Kidney epithelial cell (primary cell): ENCODE results near the gene RBP5. TPM values are rescaled to one million over a fixed set of nuclear protein-coding genes. Genes with fewer than 3 reads are reported as not detected.

Experiments
- DNase-seq: peaks from one replicate; pipeline ENCODE4 v3.0.0-alpha.2; 2010; ENCODE audit warnings: low read depth
- H3K27me3 ChIP-seq: 2 replicates; pipeline ENCODE4 v1.6.0; 2011; ENCODE audit warnings: low read length; ENCODE audit not compliant: control insufficient read depth, insufficient read depth
- H3K36me3 ChIP-seq: 2 replicates; pipeline ENCODE4 v1.5.1; 2011; ENCODE audit warnings: low read length; ENCODE audit not compliant: control insufficient read depth, insufficient read depth
- H3K4me3 ChIP-seq: 2 replicates; pipeline ENCODE4 v1.5.1; 2011; ENCODE audit warnings: low read depth, mild to moderate bottlenecking, control low read depth, low read length
- CTCF ChIP-seq: IDR thresholded peaks from 2 replicates; pipeline ENCODE4 v1.5.1; 2011; ENCODE audit warnings: mild to moderate bottlenecking, moderate library complexity, low read length, control low read depth, inconsistent platforms; ENCODE audit not compliant: insufficient read depth, poor library complexity, severe bottlenecking
- total RNA-seq: library from RNA; depleted of rRNA; stranded (reverse); fragments of >200 nt; gene quantifications from 2 replicates; pipeline ENCODE4 v1.2.3, GENCODE V29; 2015

RBP5 gene
- total RNA-seq, 1 donor from 2014 or later, result not detected

DNA sequence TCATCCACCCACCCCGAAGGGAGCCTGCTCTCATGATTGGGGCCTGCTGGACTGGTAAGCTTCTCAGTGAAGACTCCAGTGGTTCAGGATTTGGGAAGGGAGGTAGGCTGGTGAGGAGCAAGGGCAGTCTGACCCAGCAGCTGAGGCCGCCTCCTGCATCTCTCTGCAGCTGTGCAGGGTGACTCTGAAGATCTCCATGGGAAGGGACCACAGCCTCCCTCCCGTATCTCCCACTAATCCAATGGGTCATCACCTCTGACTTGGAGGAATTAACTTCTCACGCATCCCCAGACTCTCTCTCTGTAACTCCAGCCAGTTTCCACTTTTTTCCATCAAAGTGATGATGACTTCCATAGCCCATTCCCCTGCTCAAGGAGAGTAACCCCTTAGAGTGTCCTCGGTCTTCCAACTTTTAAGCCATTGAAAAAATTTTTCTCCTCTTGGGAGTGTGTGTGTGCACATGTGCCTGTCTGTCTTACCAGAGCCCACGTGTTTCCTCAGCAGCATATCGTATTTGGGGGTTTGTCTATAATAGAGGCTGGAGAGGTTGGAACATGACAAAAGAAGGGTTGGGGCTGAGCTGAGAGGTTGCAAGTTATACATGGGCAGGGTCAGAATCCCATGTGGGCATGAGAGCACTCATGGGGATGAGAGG lies 12.8 kb upstream of the RBP5 start:
- no peak for DNase-seq
- H3K36me3 ChIP-seq, result no peaks in the 10 kb centered on the region
- TF ChIP-seq CTCF, result no peak
- no peak overlapping the region for H3K4me3 ChIP-seq
- no peaks in the 10 kb centered on the region for H3K27me3 ChIP-seq

GRCh38 chr12:7139200-7139599 lies 10.5 kb upstream of the RBP5 start:
- no peaks in the 10 kb centered on the region for H3K36me3 ChIP-seq
- TF ChIP-seq CTCF, result no peak
- DNase-seq, result no peak
- no peaks in the 10 kb centered on the region for H3K27me3 ChIP-seq
- no peak overlapping the region for H3K4me3 ChIP-seq

GRCh38 chr12:7137908-7138307 lies 9.2 kb upstream of the RBP5 start:
- DNase-seq, result no peak
- TF ChIP-seq CTCF, result no peak
- no peak overlapping the region for H3K4me3 ChIP-seq
- H3K36me3 ChIP-seq, result no peaks in the 10 kb centered on the region
- H3K27me3 ChIP-seq, result no peaks in the 10 kb centered on the region

- no peak for TF ChIP-seq CTCF
- DNase-seq, result no peak
- no peaks in the 10 kb centered on the region for H3K27me3 ChIP-seq
- H3K36me3 ChIP-seq, result no peaks in the 10 kb centered on the region
- no peak overlapping the region for H3K4me3 ChIP-seq
Observed at GRCh38 chr12:7136676-7137075, 8.0 kb upstream of the RBP5 start.

- TF ChIP-seq CTCF, result no peak
- Histone ChIP-seq H3K4me3 (no peak overlapping the region), H3K36me3 (no peaks in the 10 kb centered on the region), H3K27me3 (no peaks in the 10 kb centered on the region)
- no peak for DNase-seq
Observed at GRCh38 chr12:7136071-7136470, 7.4 kb upstream of the RBP5 start.
